ENCODE measurements around the gene FRMD7.
"Not testable (repeated sequence)": the region's sequence is repeated elsewhere in the genome, so short reads cannot be mapped to it uniquely, and the experiment has no call there.

The FRMD7 gene, protein sequence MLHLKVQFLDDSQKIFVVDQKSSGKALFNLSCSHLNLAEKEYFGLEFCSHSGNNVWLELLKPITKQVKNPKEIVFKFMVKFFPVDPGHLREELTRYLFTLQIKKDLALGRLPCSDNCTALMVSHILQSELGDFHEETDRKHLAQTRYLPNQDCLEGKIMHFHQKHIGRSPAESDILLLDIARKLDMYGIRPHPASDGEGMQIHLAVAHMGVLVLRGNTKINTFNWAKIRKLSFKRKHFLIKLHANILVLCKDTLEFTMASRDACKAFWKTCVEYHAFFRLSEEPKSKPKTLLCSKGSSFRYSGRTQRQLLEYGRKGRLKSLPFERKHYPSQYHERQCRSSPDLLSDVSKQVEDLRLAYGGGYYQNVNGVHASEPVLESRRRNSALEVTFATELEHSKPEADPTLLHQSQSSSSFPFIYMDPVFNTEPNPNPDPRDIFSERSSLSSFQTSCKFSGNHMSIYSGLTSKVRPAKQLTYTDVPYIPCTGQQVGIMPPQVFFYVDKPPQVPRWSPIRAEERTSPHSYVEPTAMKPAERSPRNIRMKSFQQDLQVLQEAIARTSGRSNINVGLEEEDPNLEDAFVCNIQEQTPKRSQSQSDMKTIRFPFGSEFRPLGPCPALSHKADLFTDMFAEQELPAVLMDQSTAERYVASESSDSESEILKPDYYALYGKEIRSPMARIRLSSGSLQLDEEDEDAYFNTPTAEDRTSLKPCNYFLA

DNA sequence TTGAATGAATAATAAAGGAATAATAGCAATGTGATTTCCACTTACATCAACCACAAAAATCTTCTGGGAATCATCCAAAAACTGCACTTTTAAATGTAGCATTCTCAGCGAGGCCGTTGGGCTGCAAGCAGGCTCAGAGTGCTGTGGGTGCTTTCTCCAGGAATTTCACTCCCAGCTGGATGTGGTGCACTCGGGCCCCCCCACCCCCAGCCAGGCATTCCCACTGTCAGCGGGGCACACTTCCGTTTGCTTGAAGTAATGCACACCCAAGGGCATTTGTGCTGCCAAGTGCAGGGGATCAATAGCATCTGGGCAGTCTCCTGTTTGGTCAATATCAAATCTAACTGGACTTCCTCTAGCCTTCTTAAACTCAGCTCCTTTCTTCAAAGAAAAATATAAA is at the start of gene FRMD7:
TSS of gene FRMD7 (minus strand) at position 278 of the 400 bp plus-strand sequence. CDS start at position 102, 176 bp downstream.
- no peak for DNase-seq (ENCODE audit: low read depth in 1 of 2, low spot score in 1 of 2)

GRCh38 chrX:132173647-132174046 is 45.8 kb upstream of the FRMD7 start:
- no peak for DNase-seq (ENCODE audit: low read depth in 1 of 2, low spot score in 1 of 2)

- DNase-seq (ENCODE audit: low read depth in 1 of 2, low spot score in 1 of 2) = no peak
Measured at GRCh38 chrX:132171881-132172280, 44.1 kb upstream of the FRMD7 start.

DNA sequence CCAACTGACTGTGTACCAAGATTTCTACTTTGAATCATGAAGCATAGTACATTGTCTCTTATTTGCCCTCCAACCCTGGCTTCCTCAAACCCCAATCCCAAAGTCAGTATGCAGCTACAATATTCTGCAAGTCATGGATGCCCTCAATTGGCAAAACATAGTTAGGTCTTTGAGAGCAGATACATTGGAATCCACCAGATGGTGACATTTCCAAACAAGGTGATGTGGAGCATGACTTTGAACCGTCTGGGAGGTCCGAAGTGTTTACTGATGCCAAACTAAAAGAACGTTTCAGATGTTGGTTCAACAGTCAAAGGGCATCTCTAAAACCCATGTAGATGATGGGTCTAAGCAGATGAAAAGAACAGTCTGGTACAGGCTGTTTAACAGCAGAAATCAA is 43.7 kb upstream of the FRMD7 start:
- no peak for DNase-seq (ENCODE audit: low read depth in 1 of 2, low spot score in 1 of 2)

DNA sequence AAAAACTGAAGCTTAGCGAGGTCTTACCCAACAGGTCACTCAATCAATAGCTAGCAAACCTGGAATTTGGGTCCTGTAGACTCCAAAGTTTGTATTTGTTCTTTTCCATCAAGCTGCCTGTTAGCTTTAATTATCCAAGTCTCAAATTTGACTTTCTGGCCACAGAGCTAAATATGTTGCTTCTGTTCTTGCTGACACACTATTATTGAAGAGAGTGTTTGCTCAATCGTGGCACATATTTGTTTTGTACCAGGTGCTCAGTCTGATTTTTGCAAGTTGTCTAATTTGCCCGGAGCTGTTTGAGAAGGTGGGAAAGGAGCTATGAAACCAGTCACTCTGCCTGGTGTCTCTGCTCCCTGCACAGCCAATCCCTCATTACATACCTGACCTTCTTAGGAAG is 41.7 kb upstream of the FRMD7 start:
- no peak for DNase-seq (ENCODE audit: low read depth in 1 of 2, low spot score in 1 of 2)

GRCh38 chrX:132165651-132166050 is 37.8 kb upstream of the FRMD7 start:
- no peak for DNase-seq (ENCODE audit: low read depth in 1 of 2, low spot score in 1 of 2)

GRCh38 chrX:132165005-132165404 is 37.2 kb upstream of the FRMD7 start:
- no peak for DNase-seq (ENCODE audit: low read depth in 1 of 2, low spot score in 1 of 2)

GRCh38 chrX:132163094-132163493 is 35.3 kb upstream of the FRMD7 start:
- DNase-seq (ENCODE audit: low read depth in 1 of 2, low spot score in 1 of 2) = not testable (repeated sequence)

DNA sequence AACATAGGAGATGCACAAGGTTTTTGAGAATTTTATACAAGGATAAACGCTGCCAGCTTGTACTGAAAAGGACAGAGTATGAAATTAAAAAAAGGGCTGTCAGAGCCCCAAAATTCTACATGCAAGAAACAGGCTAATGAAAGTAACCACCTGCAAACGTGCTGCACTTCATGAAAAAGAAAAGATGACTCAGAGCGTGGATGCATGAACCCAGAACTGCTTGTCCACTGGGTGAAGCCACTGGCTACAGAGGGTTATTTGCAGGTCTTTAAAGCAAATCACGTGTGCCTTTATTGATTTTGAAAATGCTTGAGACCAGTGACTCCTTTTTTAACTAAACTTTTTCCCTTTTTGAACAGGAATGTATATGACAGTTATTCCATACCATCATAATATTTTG is 25.3 kb upstream of the FRMD7 start:
- DNase-seq (ENCODE audit: low read depth in 1 of 2, low spot score in 1 of 2) = no peak

DNA sequence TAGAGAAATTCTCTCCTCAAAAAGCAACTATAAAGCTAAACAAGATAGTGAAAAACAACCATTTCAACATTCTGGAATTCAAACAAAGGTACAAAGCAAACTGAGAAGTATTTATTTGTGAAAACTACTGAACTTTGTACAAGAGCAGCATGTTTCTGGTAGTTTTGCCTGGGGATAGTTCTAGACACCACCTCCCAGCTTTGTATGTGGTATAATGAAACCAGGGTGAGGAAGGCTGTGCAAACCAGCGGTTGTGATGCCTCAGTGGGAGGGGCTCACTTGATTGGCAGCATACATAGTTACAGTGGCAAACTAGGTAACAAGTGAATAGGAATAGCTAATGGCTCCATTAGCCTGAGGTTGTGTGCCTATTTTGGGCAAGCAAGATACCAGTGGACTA is 18.6 kb upstream of the FRMD7 start:
- no peak for DNase-seq (ENCODE audit: low read depth in 1 of 2, low spot score in 1 of 2)

- DNase-seq (ENCODE audit: low read depth in 1 of 2, low spot score in 1 of 2) = no peak
Measured at GRCh38 chrX:132144061-132144460, 16.2 kb upstream of the FRMD7 start.

DNA sequence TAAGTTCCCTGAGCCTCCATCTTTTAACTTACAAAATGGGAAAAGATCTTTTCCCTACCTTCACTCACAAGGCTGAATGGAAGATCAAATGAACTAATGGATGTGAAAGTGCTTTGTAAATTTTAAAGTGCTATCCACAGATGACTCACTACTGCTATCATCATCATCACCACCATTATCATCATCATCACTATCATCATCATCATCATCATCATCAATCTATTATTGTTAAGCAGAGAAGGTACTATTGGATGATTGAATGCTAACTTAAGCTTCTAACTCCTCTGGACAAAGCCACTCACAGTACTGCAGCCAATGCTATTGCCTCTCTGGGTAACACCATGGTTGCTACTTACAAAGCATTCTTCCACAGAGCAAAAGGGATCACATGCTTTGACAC is 1.9 kb downstream of the FRMD7 start:
- DNase-seq (ENCODE audit: low read depth in 1 of 2, low spot score in 1 of 2) = no peak

- no peak for DNase-seq (ENCODE audit: low read depth in 1 of 2, low spot score in 1 of 2)
Measured at GRCh38 chrX:132120913-132121312, 6.9 kb downstream of the FRMD7 start.

DNA sequence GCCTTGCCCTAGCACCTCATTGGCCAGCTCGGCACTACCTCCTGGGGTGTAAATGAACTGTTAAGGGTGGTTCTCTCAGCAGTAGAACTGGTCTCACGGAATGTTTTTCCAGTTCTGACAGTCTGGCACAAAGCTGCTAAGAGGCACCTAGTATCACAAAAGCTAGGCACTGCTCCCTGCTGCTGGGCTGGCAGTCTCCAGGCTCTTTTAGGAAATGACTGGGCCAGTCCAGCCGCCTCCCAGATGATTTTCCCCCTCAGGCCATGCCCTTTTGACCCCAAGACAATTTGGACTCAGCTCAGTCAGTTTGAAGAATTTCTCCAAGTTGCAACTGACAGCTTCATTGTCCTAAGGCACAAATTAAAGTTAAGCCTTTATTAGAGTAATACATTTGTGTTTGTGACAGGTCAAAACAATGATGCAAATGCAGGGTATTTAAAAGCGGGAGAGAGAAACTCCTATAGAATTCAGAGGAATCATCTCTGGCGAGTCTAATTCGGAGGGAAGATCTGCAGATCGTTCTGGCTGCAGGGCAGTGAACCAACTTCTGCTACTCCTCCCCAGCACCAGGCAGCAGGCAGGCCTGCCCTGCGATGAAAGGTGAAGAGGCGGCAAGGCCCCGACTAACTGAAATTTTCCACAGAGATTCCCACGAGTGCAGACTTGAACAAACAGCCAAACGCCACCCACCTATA is 7.9 kb downstream of the FRMD7 start:
- DNase-seq (ENCODE audit: low read depth in 1 of 2, low spot score in 1 of 2) = no peak

GRCh38 chrX:132119283-132119682 is 8.5 kb downstream of the FRMD7 start:
- DNase-seq (ENCODE audit: low read depth in 1 of 2, low spot score in 1 of 2) = no peak

- DNase-seq (ENCODE audit: low read depth in 1 of 2, low spot score in 1 of 2) = no peak
Measured at GRCh38 chrX:132118358-132118757, 9.5 kb downstream of the FRMD7 start.

DNA sequence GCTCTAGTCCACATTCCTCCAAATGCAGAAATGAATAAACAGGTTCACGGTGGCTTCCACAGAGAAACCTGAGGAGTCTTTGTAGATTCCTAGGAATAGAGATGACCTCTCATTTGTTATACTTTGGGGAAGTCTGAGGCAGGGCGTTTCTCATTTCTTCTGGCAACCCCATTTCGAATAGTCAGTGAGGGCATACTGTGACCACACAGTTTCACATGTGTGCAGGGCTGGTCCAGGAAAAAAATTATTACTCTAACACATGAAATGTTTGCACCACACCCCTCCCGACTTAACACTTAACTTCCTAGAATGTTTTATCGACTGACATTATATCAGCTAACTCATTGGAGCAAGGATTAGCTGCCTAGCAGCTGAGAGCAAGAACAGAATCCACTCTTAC is 12.0 kb downstream of the FRMD7 start:
- DNase-seq (ENCODE audit: low read depth in 1 of 2, low spot score in 1 of 2) = no peak

- no peak for DNase-seq (ENCODE audit: low read depth in 1 of 2, low spot score in 1 of 2)
Measured at GRCh38 chrX:132114607-132115006, 13.2 kb downstream of the FRMD7 start.

DNA sequence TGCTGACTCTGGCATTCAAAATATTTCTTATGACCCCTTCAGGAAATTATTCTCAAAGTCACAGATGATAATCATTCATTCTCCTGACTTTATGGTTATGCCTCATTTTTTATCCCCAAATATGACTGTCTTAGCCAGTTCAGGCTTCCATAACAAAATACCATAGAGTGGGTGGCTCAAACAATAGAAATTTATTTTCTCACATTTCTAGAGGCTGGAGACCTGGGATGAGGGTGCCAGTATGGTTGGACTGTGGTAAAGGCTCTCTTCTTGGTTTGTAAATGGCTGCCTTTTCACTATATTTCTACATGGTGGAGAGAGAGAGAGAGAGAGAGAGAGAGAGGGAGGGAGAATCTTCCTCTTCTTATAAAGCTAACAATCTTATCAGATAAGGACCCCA is 20.5 kb downstream of the FRMD7 start:
- no peak for DNase-seq (ENCODE audit: low read depth in 1 of 2, low spot score in 1 of 2)

DNA sequence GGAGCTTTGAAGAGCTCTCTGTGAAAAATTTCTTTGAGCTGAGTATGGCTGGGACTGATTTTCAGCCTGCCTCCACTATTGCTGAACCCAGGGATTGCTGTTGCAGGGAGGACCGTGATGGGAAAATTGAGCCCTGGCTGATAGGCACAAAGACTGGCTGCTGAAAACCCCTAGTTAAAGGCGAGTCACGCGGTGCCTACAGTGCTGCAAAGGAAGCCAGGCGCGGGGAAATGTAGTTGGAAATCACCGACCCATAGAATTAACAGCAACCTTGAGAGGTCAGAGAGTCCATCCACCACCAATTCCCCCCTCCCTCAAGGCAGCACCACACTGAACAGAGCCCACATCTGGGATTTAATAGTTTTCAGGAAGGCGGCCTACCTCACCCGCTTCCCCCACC is 26.0 kb downstream of the FRMD7 start:
- no peak for DNase-seq (ENCODE audit: low read depth in 1 of 2, low spot score in 1 of 2)

GRCh38 chrX:132101206-132101605 is 26.6 kb downstream of the FRMD7 start:
- no peak for DNase-seq (ENCODE audit: low read depth in 1 of 2, low spot score in 1 of 2)

DNA sequence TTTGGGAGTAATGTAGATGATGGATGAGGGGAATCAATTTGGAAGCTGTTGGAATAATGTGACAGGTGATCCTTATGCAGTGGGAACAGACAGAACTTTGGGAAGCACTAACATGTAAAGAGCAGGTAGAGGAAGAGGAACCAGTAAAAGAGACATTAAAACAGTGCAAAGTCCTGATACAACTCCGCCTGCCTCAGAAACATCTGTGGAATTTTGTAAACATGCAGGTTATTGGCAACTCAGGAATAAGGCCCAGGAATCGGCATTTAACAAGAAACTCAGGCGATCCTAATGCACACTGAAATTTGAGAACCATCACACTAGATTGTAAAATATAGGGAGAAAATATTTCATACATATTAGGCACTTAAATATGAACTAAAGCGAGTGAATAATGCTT is 29.1 kb downstream of the FRMD7 start:
- DNase-seq (ENCODE audit: low read depth in 1 of 2, low spot score in 1 of 2) = not testable (repeated sequence)
